SIG-M5 treated with dmso at 0.1 percent for 504 hours (cell line): Measurements from ENCODE around the gene FGGY.
"Not testable (repeated sequence)": the region's sequence is repeated elsewhere in the genome, so short reads cannot be mapped to it uniquely, and the experiment has no call there.

ENCODE experiments used
- DNase-seq: peaks from one replicate; lab custom pipeline; 2025; ENCODE audit not compliant: unreplicated experiment; lab: John Stamatoyannopoulos, UW

The FGGY gene

DNA sequence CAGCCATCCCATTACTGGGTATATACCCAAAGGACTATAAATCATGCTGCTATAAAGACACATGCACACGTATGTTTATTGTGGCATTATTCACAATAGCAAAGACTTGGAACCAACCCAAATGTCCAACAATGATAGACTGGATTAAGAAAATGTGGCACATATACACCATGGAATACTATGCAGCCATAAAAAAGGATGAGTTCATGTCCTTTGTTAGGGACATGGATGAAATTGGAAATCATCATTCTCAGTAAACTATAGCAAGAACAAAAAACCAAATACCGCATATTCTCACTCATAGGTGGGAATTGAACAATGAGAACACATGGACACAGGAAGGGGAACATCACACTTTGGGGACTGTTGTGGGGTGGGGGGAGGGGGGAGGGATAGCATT lies 241.6 kb downstream of the FGGY start:
- DNase-seq, result not testable (repeated sequence)

DNA sequence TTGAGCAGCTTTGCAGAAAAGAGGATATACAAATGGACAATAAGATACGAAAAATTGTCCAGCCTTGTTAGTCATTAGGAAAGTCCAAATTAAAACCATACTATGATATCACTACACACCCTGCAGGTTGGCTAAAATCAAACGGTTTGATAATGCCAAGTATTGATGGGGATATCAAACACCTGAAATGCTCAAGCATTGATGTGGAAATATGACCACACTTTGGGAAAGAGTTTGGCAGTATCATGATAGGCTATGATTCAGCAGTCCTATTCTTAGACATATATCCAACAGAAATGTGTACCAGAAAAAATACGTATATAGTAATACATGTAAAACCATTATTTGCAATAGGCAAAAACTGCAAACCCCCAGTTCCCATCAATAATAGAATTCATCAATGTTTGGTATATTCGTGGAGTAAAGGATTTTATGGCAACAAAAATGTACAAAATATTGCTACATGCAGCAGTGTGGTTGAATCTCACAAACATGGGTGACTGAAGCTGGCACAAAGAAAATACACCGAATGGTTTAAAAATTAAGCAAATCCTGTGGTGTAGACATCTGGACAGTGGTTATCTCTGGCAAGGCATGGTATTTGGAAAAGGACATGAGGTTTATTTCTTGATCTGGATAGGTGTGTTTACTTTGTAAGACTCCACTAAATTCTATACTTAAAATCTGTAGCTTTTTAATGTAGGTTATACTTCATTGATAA lies 243.2 kb downstream of the FGGY start:
- DNase-seq, result no peak

DNA sequence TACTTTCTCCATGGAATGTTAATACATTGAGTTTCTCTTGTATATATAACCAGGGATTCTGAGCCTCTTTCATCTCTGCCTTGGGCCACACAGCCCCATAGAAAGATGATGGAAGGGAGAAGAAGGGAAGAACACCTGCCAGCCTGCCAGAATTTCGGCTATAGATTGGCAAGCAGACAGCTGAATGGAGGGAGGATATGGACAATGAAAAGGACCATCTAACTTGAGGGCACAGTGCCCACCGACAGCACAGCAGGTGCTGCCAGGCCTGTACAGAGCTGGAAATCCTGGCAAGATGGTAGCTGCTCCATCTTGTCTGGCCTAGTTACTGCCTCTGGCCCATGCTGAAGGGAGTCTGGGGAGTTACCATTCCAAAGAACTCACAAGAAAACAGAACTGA lies 244.3 kb downstream of the FGGY start:
- DNase-seq, result no peak

DNA sequence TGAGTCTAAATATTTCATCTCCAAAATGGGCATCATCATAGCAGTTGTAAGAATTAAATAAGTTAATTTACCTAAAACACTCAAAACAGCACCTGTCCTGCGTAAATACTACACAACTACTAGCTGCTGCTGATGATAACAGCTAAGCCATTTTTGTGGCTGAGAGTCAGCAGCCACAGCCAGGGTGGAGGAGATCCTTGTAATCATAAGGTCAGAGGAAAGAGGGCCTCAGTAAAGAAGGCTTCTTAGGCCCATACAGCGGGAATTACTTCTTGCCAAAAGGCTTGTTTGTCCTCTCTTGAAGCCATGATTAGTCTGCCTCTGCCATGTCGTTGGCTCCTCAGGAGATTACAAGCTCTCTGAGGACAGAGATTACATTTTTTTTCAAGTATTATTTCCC lies 245.0 kb downstream of the FGGY start:
- DNase-seq, result no peak

DNA sequence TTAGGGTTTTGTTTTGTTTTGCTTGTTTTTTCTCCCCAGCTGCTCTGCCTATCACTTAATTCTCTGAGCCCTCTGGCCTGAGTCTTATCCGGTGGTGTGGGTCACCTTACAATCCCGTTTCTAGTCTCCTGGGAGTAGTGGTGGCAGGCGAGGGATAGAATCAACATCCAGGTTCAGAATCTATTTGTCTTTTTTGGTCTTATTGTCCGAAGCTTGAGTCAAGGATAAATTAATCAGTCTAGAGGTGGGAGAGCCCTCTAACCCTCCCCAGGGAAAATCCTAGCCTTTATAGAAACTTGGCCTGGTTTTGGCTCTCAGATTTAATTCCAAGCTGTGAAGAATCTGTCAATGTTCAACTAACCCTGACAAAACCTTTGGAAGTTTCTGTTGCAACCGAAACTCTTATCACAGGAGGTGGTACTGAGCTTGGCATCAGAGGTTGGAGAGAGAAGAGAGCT lies 246.3 kb downstream of the FGGY start:
- no peak for DNase-seq

DNA sequence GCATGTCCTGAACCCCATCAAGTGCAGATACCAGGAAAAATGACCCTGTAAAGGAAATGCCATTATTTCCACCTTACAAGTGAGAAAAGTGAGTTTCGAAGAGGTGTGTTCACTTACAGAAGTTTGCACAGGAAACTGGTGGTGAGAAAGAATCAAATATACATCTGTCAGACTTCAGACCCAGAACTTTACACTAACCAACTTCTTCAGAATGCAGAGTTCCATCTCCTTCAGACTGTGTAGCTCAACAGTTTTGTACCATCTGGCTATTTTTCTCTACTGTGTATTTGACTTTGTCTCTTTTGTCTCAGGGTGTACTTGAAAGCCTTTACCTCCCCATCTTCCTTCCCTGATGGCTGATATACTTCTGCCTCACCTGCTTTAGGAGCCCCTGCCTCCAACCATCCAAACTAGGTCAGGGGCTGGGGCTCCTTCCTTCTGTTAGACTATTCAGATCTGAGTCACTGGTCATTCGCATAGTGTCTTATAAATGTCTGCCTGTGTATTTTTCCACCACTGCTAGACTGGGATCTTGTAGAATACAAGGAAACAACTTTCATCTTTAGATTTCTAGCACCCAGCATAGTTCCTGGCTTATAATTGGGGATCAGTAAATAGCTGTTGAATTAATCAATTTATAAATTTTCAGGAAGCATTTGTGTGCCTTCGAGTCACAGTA lies 247.9 kb downstream of the FGGY start:
- no peak for DNase-seq

DNA sequence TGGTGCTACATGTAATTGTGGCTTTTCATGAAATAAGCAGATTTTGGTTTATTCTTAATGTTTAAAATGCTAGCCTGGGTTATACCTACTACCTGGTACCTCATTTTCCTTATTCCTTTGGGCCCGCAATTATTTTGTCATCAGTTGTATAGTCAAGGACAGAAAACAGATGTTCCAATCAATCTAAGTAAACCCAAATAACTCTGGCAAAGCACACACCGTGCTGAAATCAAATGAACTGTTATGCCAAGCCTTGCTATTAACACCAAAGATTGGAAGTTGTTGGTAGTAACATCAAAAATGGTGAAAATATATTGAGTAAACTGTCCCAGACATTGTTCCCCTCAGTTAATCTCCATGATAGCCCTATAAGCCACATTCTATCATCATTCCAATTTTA lies 248.9 kb downstream of the FGGY start:
- DNase-seq, result no peak

DNA sequence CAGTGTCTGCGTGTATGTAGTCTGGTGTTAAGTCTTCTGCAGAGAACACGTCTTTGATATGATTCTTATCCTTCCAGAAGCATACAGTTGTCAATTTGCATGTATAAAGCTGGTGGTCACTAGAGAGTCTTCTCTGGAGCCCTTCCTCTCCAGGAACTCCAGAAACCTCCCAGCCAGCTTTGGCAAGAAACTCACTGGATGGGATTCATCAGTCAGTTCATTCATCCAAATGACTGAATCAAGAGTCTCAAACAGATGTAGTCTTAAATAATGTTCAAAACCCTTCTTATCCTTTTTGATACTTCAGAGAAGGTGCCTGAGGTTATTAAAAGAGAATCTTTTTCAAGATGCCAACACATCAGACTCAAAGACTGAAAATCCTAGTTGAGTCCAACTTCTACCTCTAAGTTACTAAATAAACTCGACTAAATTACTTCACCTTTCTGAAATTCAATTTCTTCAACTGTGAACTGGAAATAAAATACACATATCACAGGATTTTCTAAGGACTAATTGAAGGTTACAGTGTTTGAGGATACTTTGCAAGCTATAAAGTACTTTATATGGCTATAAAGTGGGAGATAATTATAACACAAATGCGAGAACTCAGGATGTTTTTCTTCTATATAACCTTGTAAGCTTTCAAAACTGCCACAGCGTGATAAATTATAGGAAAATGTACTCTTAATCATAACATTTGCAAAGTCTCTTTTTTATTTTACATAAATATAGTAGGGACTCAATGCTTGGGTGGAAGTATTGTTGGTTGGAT lies 252.4 kb downstream of the FGGY start:
- no peak for DNase-seq

DNA sequence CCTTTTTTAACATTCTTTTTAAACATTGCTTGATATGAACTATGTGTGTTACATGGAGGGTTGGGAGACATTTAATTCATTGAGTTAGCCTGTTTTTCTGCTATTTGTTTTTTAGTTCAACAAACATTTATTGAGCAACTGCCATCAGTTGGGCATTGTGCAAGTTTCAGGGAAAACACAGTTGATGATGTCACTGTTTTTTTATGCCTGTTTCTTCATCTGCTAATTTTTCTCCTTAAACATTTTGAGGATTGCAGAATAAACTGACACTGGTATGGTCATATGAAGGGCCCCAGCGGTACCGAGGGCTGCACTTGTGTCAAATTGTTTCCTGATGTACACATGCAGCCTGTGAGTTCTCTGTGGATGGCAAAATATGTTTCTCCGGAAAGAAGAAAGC lies 253.0 kb downstream of the FGGY start:
- DNase-seq, result peak; percentile 77

DNA sequence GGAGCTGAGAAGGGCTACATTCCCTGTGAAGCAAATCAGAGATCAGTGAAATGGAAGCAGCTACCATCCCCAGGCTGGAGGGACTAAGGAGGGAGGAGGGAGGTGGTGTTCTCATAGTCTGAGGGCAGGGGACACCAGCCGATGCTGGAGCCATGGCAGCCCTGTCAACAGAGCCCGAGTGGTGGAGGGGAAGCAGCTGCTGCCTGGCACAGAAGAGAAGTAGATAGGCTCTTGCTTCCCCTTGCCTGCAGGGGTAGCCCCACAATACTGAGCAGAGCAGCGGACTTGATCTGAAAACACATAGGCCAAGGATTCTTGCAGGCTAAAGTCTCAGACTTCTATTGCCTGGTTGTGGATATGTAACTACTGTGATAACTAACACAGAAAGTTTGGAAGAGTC lies 255.1 kb downstream of the FGGY start:
- DNase-seq, result no peak

DNA sequence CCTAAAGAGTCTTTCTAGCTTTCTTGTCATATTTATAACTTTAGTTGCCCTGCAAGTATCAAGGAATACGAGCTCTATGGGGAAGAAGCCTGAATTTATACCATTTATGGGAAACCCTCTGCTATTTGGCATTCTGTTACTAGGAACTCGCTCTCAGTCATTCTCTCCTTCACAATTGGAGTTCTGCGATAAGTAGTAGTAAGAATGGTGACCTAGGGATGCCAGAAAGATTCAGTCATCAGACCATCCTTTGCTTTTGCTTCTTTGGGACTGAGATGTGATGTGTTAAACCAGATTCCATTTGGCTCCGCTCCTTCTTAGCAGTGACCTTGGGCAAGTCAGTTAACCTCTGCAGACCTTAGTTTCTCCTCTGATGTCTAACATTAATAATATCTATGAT lies 256.5 kb downstream of the FGGY start:
- no peak for DNase-seq

DNA sequence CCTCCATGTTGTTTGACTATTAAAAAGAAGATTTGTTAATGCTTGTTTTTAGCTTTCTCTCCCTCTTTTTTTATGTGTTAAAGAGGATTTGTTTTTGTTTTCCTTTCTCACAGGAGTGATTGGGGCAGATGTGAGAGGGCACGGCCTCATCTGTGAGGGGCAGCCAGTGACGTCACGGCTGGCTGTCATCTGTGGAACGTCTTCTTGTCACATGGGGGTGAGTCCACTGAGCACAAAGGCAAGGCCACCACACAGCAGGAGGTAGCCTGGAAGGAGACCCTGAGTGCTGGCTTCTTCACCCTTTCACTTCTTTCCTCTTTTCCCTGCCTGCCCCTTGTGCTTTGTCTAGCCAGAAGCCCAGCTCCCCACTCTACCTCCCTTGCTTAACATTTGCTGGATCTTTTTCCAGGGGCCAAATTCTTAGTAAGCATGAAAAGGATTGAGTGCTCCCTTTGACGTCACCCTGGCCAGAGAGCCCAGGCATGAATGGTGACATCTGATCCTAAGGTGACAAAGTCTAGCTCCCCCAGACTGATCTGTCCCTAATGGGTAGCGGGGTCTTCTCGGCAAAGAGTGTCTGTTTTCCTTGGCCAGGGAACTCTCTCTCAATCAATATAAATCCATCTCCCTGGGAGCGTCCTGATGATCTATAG lies 257.2 kb downstream of the FGGY start:
- DNase-seq, result no peak

DNA sequence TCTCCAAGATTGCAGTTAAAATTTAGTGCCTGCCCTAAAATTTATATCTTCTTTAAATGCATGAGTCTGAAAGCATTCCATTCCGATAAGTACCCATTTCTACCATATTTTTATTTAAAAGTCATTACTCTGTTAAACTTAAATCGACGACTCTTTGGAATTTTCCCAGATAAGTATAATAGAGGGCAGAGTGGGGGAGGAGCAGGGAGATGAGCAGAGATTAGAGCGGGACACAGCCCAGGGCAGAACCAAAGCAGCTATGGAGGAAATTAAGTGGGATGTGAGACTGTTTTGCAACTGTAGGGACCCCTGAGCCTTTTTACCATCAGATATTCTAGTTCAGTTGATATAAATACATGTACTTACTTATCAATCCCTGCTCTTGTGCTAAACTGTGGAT lies 257.9 kb downstream of the FGGY start:
- no peak for DNase-seq

DNA sequence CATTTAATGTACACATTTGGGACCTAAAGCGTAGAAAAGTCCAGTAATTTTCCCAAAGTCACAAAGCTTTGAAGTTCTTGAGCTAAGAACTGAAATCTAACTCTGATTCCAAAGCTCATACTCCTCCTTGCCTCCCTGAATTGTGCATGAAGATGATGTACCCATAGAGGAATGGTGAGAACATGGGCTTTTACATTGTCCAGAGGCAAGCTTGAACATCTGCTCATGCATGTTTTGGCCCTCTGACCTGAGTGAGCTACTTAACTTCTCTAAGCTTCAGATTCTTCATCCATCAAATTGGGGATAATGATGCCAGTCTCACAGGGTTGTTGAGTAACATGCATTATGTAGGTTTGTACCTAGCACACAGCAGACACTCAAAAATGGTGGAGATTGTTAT lies 259.5 kb downstream of the FGGY start:
- DNase-seq, result no peak

DNA sequence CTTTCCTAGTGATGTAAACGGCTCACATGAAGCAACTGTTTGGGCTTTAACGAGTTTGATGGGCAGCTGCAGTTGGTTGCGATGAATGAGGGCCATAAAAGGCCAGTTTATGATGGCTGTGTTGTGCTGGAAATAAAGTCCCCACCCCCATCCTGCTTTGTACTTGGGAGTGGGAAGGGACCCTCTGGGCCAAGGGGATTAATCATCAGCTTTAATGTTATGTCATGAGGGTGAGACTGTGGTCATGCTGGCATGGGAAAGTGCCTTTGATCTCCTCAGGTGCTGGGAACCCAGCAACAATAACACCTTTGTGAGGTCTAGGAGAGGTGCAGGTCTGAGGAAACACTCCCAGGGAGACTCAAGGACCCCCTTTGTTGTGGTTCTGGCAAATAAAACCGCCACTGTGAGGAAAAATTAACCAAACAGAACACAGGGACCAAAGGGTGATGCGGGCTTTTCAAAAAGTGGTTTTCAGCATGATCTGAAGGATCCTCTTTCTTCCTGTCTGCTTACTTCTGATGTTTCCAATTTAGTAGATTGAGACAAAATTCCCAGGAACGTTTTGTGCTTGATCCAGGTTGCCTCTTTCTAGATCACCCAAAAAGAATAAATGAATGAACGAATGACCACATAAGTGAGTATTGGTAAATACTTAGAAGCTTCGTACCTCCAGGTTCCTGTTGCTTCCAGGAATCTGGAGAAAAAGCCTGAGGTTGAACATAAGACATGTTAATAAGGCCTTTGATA lies 260.1 kb downstream of the FGGY start:
- no peak for DNase-seq

DNA sequence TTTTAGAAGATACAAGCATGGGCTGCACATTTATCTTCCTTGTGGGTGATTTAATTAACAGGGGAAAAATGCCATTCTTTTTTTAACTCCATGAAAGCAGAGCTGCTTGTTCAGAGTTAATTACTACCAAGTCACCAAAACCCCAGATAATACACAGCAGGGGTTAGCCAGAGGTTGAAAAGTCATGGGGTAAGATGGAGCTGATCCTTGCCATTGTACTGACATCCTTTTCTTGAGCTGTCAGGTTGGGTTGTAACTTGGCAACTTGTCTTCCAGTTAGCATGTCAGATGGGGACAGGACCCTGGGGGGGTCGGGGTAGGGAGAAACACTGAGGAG lies 260.6 kb downstream of the FGGY start:
- no peak for DNase-seq

DNA sequence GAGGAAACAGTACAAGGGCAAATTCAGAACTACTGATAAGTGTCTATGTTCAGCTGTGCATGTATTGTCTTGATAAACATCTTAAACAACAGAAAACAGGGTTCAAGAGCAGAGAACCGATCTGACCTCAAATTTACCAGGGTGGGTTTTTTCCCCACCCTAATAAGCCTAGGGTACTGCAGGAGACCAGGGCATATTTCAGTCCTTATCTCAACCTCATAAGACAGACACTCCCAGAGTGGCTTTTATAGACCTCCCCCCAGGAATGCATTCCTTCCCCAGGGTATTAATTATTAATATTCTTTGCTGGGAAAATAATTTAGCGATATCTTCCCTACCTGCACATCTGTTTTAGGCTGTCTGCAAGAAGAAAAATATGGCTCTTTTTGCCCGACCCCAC lies 261.7 kb downstream of the FGGY start:
- DNase-seq, result not testable (repeated sequence)

DNA sequence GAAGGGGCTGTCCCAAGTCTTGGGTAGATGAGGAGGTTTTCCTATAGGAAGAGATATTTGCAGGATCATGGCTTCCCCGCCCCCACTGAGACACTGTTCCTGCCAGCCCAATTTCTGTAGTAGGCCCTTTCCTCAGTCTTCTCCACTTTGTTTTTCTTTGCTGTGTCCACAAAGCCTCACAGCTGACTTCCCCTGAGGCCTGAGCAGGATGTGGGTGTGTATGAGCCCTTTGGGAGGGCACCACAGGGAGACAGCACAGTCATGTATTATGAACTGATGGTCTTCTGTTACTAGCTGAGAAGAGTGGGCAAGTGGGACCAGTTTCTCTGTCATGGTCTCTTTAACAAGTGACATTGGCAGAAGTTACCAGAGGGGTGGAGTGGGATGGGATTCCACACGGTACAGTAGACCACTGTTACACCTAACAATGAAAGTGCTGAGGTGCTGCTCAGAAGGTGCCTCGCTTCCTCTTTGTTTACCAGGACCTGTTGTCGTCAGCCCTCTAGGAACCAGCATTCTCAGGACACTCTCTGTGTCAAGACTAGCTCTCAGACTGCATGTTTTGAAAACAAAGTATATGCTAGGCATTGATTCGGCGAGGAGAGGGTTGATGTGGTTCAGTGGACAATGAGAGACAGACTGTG lies 264.0 kb downstream of the FGGY start:
- no peak for DNase-seq

DNA sequence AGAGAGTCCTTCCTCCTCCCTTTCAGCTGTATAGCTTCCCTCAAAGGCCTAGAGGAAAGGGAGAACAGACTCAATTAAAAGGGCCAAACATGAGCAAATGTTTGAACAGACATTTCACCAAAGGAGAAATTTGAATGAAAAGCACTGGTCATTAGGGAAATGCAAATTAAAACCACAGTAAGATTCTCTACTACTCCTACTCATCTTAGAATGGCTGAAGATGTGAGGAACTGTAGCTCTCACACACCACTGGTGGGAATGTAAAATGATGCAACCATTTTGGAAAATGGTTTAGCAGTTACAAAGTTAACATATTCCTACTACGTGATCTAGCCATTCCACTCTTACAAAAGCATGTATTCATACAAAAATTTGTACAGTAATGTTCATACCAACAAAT lies 264.9 kb downstream of the FGGY start:
- no peak for DNase-seq

DNA sequence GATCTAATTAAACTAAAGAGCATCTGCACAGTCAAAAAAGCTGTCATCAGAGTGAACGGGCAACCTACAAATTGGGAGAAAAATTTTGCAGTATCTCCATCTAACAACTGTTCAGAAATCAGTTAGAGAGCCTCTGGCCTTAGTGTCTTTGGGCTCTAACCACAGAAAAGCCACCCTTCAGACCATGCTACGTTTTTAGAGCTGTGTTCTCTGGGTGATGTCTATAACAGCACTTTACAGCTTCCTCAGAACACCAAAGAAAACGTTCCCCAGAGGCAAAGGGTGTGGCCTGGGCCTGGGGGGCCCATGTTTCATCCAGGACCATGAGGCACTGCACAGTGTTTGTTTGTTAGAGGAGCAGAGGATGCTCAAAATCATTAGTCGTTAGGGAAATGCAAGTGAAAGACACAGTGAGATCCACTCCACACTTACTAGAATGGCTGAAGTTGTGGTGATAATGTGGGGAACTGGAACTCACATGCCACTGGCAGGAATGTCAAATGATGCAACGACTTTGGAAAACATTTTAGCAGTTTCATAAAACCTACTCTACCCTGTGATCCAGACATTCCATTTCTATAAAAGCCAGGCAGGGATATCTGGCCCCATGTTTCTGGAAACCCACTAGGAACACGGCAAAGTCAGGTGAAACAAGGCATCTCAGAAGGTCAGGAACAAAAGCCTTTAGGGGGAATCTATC lies 267.4 kb downstream of the FGGY start:
- DNase-seq, result no peak
